HEK293 (cell line): ENCODE results near the gene INPP5D.

Experiments used
- CTCF ChIA-PET: fragments of 350-600 bp; formaldehyde crosslinking; extraction: SDS; loops from one replicate; lab custom pipeline; 2021; ENCODE audit warnings: antibody characterized with exemption; lab: Yijun Ruan, JAX
- POLR2A ChIA-PET: fragments of 300-600 bp; formaldehyde crosslinking; extraction: SDS; loops from one replicate; lab custom pipeline; 2020; ENCODE audit warnings: antibody characterized with exemption, inconsistent platforms; lab: Yijun Ruan, JAX
- H3K27ac ChIP-seq: fragments of 200-500 bp; sonication (Bioruptor generic); 2 replicates; pipeline ENCODE4 v1.5.1; 2014; ENCODE audit warnings: low read depth, low read length, control low read depth, inconsistent platforms; ENCODE audit errors: extremely low read depth
- H3K36me3 ChIP-seq, 2 experiments: fragments of 200-500 bp in 1 of 2; sonication (Bioruptor generic) in 1 of 2; 1 replicate in 1 of 2; 2 replicates in 1 of 2; pipeline ENCODE4 v1.5.1; 2014 to 2017; ENCODE audit warnings: inconsistent platforms in 2 of 2, low read length in 2 of 2; ENCODE audit not compliant: control insufficient read depth in 2 of 2, insufficient read depth in 1 of 2
- H3K4me1 ChIP-seq: fragments of 200-500 bp; sonication (Bioruptor generic); 2 replicates; pipeline ENCODE4 v1.5.1; 2014; ENCODE audit warnings: mild to moderate bottlenecking, low read length, inconsistent platforms; ENCODE audit not compliant: control insufficient read depth, insufficient read depth
- H3K4me3 ChIP-seq: 2 replicates; pipeline ENCODE4 v1.5.1; 2011; ENCODE audit warnings: low read depth, mild to moderate bottlenecking, control low read depth, low read length, moderate library complexity
- H3K9me3 ChIP-seq: fragments of 200-500 bp; sonication (Bioruptor generic); 2 replicates; pipeline ENCODE4 v1.5.1; 2014; ENCODE audit warnings: low read depth, low read length, inconsistent platforms; ENCODE audit not compliant: control insufficient read depth, insufficient read depth
- FEZF1 ChIP-seq: fragments of 450-650 bp; formaldehyde crosslinking; IDR thresholded peaks from 2 replicates; pipeline ENCODE4 v1.5.1; 2016; ENCODE audit warnings: missing biosample characterization, missing genetic modification characterization
- GLIS1 ChIP-seq: fragments of 450-650 bp; formaldehyde crosslinking; IDR thresholded peaks from 2 replicates; pipeline ENCODE4 v1.5.1; 2016; ENCODE audit warnings: missing biosample characterization, missing genetic modification characterization
- HIC1 ChIP-seq: fragments of 450-650 bp; formaldehyde crosslinking; IDR thresholded peaks from 2 replicates; pipeline ENCODE4 v1.5.1; 2016; ENCODE audit warnings: missing biosample characterization, missing genetic modification characterization
- HOXC10 ChIP-seq: sonication (generic); formaldehyde crosslinking; IDR thresholded peaks from 2 replicates; pipeline ENCODE4 v1.8.1; 2023; ENCODE audit warnings: mild to moderate bottlenecking, missing genetic modification reagents
- OVOL3 ChIP-seq: fragments of 450-650 bp; formaldehyde crosslinking; IDR thresholded peaks from 2 replicates; pipeline ENCODE4 v1.5.1; 2016; ENCODE audit warnings: missing biosample characterization, missing genetic modification characterization
- SALL2 ChIP-seq: fragments of 450-650 bp; formaldehyde crosslinking; IDR thresholded peaks from 2 replicates; pipeline ENCODE4 v1.5.0; 2017; ENCODE audit warnings: missing biosample characterization, mild to moderate bottlenecking, missing genetic modification characterization, borderline replicate concordance
- ZIC2 ChIP-seq: fragments of 450-650 bp; formaldehyde crosslinking; IDR thresholded peaks from 2 replicates; pipeline ENCODE4 v1.5.1; 2016; ENCODE audit warnings: missing biosample characterization, missing genetic modification characterization
- ZNF112 ChIP-seq: fragments of 450-650 bp; formaldehyde crosslinking; IDR thresholded peaks from 2 replicates; pipeline ENCODE4 v1.5.0; 2017; ENCODE audit warnings: missing biosample characterization, missing genetic modification characterization
- ZNF274 ChIP-seq, 2 experiments: fragments of 200-500 bp in 1 of 2; fragments of 450-650 bp in 1 of 2; sonication (Bioruptor generic) in 1 of 2; formaldehyde crosslinking in 1 of 2; IDR thresholded peaks; 2 replicates each; pipeline versions ENCODE4 v1.5.1 to v1.6.1; 2014 to 2016; ENCODE audit warnings: borderline replicate concordance in 1 of 2, inconsistent platforms in 1 of 2, low read length in 1 of 2, missing biosample characterization in 1 of 2, missing genetic modification characterization in 1 of 2
- ZNF341 ChIP-seq: fragments of 450-650 bp; formaldehyde crosslinking; IDR thresholded peaks from 2 replicates; pipeline ENCODE4; 2016; ENCODE audit warnings: low read depth, missing biosample characterization, missing genetic modification characterization
- ZNF510 ChIP-seq: fragments of 450-650 bp; formaldehyde crosslinking; IDR thresholded peaks from 2 replicates; pipeline ENCODE4 v1.5.1; 2018; ENCODE audit warnings: mild to moderate bottlenecking, missing genetic modification characterization, missing biosample characterization; ENCODE audit not compliant: insufficient replicate concordance
- ZNF521 ChIP-seq: fragments of 450-650 bp; formaldehyde crosslinking; IDR thresholded peaks from 2 replicates; pipeline ENCODE4 v1.5.1; 2017; ENCODE audit warnings: missing biosample characterization, mild to moderate bottlenecking, missing genetic modification characterization
- ZNF596 ChIP-seq: fragments of 450-650 bp; IDR thresholded peaks from 2 replicates; pipeline ENCODE4 v1.5.0; 2018; ENCODE audit warnings: missing biosample characterization, mild to moderate bottlenecking, missing genetic modification characterization, moderate library complexity
- ZNF600 ChIP-seq: fragments of 450-650 bp; formaldehyde crosslinking; IDR thresholded peaks from 2 replicates; pipeline ENCODE4 v1.5.1; 2016; ENCODE audit warnings: missing biosample characterization, missing genetic modification characterization
- ZNF624 ChIP-seq: fragments of 450-650 bp; formaldehyde crosslinking; IDR thresholded peaks from 2 replicates; pipeline ENCODE4 v1.5.1; 2017; ENCODE audit warnings: missing biosample characterization, missing genetic modification characterization
- ZNF639 ChIP-seq: fragments of 450-650 bp; formaldehyde crosslinking; IDR thresholded peaks from 2 replicates; pipeline ENCODE4 v1.5.1; 2016; ENCODE audit warnings: missing biosample characterization, missing genetic modification characterization
- ZNF654 ChIP-seq: fragments of 450-650 bp; formaldehyde crosslinking; IDR thresholded peaks from 2 replicates; pipeline ENCODE4 v1.5.1; 2016; ENCODE audit warnings: low read depth, missing biosample characterization, missing genetic modification characterization
- ZNF701 ChIP-seq: fragments of 450-650 bp; formaldehyde crosslinking; IDR thresholded peaks from 2 replicates; pipeline ENCODE4 v1.5.1; 2016; ENCODE audit warnings: missing biosample characterization, missing genetic modification characterization
- ZNF837 ChIP-seq: fragments of 450-650 bp; formaldehyde crosslinking; IDR thresholded peaks from 2 replicates; pipeline ENCODE4 v1.5.1; 2016; ENCODE audit warnings: missing biosample characterization, missing genetic modification characterization
- ZNF843 ChIP-seq: fragments of 450-650 bp; formaldehyde crosslinking; IDR thresholded peaks from 2 replicates; pipeline ENCODE4 v1.5.1; 2016; ENCODE audit warnings: missing biosample characterization, missing genetic modification characterization
- ZXDB ChIP-seq: fragments of 450-650 bp; formaldehyde crosslinking; IDR thresholded peaks from 2 replicates; pipeline ENCODE4 v1.5.1; 2016; ENCODE audit warnings: missing biosample characterization, missing genetic modification characterization
- TF ChIP-seq, protein P1 (sequence below): fragments of 450-650 bp; formaldehyde crosslinking; IDR thresholded peaks from 2 replicates; pipeline ENCODE4 v1.5.1; 2017; ENCODE audit warnings: missing biosample characterization, missing genetic modification characterization

Gene INPP5D

GRCh38 chr2:233143700-233144331 is 83.7 kb downstream of the INPP5D start:
- CTCF ChIA-PET, result no interaction called here
- TF ChIP-seq SALL2 (tag by site-specific recombination) (no peak), ZNF521 (tag by site-specific recombination) (no peak), ZXDB (tag by site-specific recombination) (no peak), ZNF510 (tag by site-specific recombination) (no peak), ZNF596 (no peak), ZNF112 (tag by site-specific recombination) (no peak), ZNF624 (no peak)

DNA sequence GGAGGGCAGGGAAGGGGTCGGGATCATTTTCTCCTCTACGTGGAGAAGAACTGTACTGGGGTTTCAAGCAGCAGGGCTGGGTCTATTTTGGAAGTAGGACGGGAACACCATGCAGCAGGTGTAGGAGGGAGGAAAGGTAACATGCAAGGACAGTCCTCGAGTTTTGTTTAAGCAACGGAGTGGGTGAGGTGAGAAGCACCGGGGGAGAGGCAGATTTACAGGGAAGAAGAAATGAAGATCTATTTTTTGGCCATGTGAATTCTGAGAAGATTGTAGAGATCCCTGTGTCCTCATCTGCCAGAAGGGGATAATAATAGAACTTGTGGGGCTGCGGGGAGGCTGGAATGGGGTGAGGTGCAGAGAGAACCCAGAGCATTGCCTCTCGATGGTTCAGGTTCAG is 85.6 kb downstream of the INPP5D start:
- peaks cover 0 to 37% of the 10 kb centered on the region in 2 experiments; a peak in 1 of 3 replicates for H3K36me3 ChIP-seq
- CTCF ChIA-PET, result no interaction called here
- H3K4me3 ChIP-seq, result no peak overlapping the region
- no peaks in the 10 kb centered on the region for H3K9me3 ChIP-seq
- TF ChIP-seq OVOL3 (no peak), HIC1 (tag by site-specific recombination) (no peak), ZNF600 (tag by site-specific recombination) (no peak), FEZF1 (tag by site-specific recombination) (no peak)
- TF ChIP-seq, all 188 proteins: peak for 0
- H3K27ac ChIP-seq, result no peak overlapping the region
- POLR2A ChIA-PET, result no interaction called here
- no peaks in the 10 kb centered on the region for H3K4me1 ChIP-seq

More at GRCh38 chr2:233143700-233144331, 83.7 kb downstream of the INPP5D start:
- no peak overlapping the region for H3K27ac ChIP-seq
- H3K4me3 ChIP-seq, result no peak overlapping the region
- H3K9me3 ChIP-seq, result no peaks in the 10 kb centered on the region
- H3K36me3 ChIP-seq, result peaks cover 0 to 25% of the 10 kb centered on the region in 2 experiments; a peak in 1 of 3 replicates
- POLR2A ChIA-PET, result no interaction called here
- H3K4me1 ChIP-seq, result no peaks in the 10 kb centered on the region

- Histone ChIP-seq H3K4me1 (no peaks in the 10 kb centered on the region), H3K4me3 (no peak overlapping the region), H3K27ac (no peak overlapping the region), H3K9me3 (no peaks in the 10 kb centered on the region), H3K36me3 (peaks cover 0 to 39% of the 10 kb centered on the region in 2 experiments; a peak in 1 of 3 replicates)
- CTCF ChIA-PET, result no interaction called here
- TF ChIP-seq HOXC10 (CRISPR knock-in tag) (no peak), ZNF843 (tag by site-specific recombination) (no peak), GLIS1 (tag by site-specific recombination) (no peak), ZIC2 (tag by site-specific recombination) (no peak), ZNF639 (tag by site-specific recombination) (no peak), ZNF341 (tag by site-specific recombination) (no peak), ZNF701 (tag by site-specific recombination) (no peak), ZNF837 (tag by site-specific recombination) (no peak), ZNF654 (no peak), ZNF274 (IDR thresholded peaks at IDR 0.05; ENCODE audit: low read length) (no peak), ZNF274 (tag by site-specific recombination; IDR thresholded peaks at IDR 0.05; ENCODE audit: borderline replicate concordance) (no peak)
- TF ChIP-seq, protein P1, sequence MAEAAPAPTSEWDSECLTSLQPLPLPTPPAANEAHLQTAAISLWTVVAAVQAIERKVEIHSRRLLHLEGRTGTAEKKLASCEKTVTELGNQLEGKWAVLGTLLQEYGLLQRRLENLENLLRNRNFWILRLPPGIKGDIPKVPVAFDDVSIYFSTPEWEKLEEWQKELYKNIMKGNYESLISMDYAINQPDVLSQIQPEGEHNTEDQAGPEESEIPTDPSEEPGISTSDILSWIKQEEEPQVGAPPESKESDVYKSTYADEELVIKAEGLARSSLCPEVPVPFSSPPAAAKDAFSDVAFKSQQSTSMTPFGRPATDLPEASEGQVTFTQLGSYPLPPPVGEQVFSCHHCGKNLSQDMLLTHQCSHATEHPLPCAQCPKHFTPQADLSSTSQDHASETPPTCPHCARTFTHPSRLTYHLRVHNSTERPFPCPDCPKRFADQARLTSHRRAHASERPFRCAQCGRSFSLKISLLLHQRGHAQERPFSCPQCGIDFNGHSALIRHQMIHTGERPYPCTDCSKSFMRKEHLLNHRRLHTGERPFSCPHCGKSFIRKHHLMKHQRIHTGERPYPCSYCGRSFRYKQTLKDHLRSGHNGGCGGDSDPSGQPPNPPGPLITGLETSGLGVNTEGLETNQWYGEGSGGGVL, result no peak
- POLR2A ChIA-PET, result no interaction called here
Observed at GRCh38 chr2:233146194-233146593, 86.1 kb downstream of the INPP5D start.
